Liver (tissue), 9 donors: ENCODE measurements around the gene POLR2L. TPM values are rescaled to one million over a fixed set of nuclear protein-coding genes. Genes with fewer than 3 reads are reported as not detected.

Source experiments
- DNase-seq: peaks from one replicate; pipeline ENCODE4 v3.0.0-alpha.2; 2017; ENCODE audit warnings: low spot score
- H3K27ac ChIP-seq, 2 donors: one replicate each; pipeline ENCODE4 v1.7.0; 2013; ENCODE audit warnings: inconsistent platforms in 2 of 2, low read length in 2 of 2, control low read depth in 1 of 2, low read depth in 1 of 2, mild to moderate bottlenecking in 1 of 2
- H3K27me3 ChIP-seq, 4 donors: one replicate each; pipeline versions ENCODE4 v1.6.1 to v1.7.0; 2013; ENCODE audit warnings: low read length in 3 of 4, inconsistent platforms in 1 of 4, mild to moderate bottlenecking in 1 of 4, moderate library complexity in 1 of 4; ENCODE audit not compliant: control insufficient read depth in 4 of 4, insufficient read depth in 4 of 4
- H3K36me3 ChIP-seq, 4 donors: one replicate each; pipeline versions ENCODE4 v1.6.1 to v1.7.0; 2013; ENCODE audit warnings: low read length in 3 of 4, mild to moderate bottlenecking in 3 of 4, low read depth in 1 of 4, moderate library complexity in 1 of 4; ENCODE audit not compliant: control insufficient read depth in 4 of 4, insufficient read depth in 3 of 4
- H3K4me1 ChIP-seq, 4 donors: one replicate each; pipeline versions ENCODE4 v1.6.1 to v1.7.0; 2013; ENCODE audit warnings: low read length in 3 of 4, mild to moderate bottlenecking in 3 of 4, moderate library complexity in 1 of 4; ENCODE audit not compliant: control insufficient read depth in 4 of 4, insufficient read depth in 4 of 4
- H3K4me3 ChIP-seq, 3 donors: one replicate each; pipeline versions ENCODE4 v1.6.1 to v1.7.0; 2013; ENCODE audit warnings: low read length in 3 of 3, control low read depth in 1 of 3, low read depth in 1 of 3, mild to moderate bottlenecking in 1 of 3
- H3K9ac ChIP-seq, 2 donors: one replicate each; pipeline ENCODE4 v1.7.0; 2013; ENCODE audit warnings: low read length in 2 of 2, mild to moderate bottlenecking in 2 of 2, moderate library complexity in 2 of 2, control low read depth in 1 of 2, low read depth in 1 of 2
- H3K9me3 ChIP-seq, 4 donors: one replicate each; pipeline versions ENCODE4 v1.6.1 to v1.7.0; 2013; ENCODE audit warnings: low read length in 3 of 4; ENCODE audit not compliant: control insufficient read depth in 4 of 4
- FOXA1 ChIP-seq: IDR thresholded peaks from 2 replicates; pipeline ENCODE4 v1.6.1; 2016; ENCODE audit warnings: antibody characterized with exemption
- FOXA2 ChIP-seq: IDR thresholded peaks from 2 replicates; pipeline ENCODE4 v1.6.1; 2016; ENCODE audit warnings: antibody characterized with exemption
- GABPA ChIP-seq, 2 donors: IDR thresholded peaks in 1 of 2; conservative IDR thresholded peaks in 1 of 2; 2 replicates each; pipeline ENCODE4 v1.6.1; 2016; ENCODE audit warnings: antibody characterized with exemption in 2 of 2, mild to moderate bottlenecking in 1 of 2, moderate library complexity in 1 of 2
- HNF4A ChIP-seq, 2 donors: conservative IDR thresholded peaks; 2 replicates each; pipeline ENCODE4 v1.6.1; 2016; ENCODE audit warnings: antibody characterized with exemption in 2 of 2, mild to moderate bottlenecking in 2 of 2
- JUND ChIP-seq, 2 donors: IDR thresholded peaks; 2 replicates each; pipeline ENCODE4 v1.6.1; 2016; ENCODE audit warnings: antibody characterized with exemption in 2 of 2
- RXRA ChIP-seq, 2 donors: IDR thresholded peaks; 2 replicates each; pipeline ENCODE4 v1.6.1; 2017 to 2018; ENCODE audit warnings: antibody characterized with exemption in 2 of 2, mild to moderate bottlenecking in 1 of 2
- SP1 ChIP-seq: IDR thresholded peaks from 2 replicates; pipeline ENCODE4 v1.6.1; 2018; ENCODE audit warnings: antibody characterized with exemption, mild to moderate bottlenecking
- TAF1 ChIP-seq: conservative IDR thresholded peaks from 2 replicates; pipeline ENCODE4 v1.6.1; 2016; ENCODE audit warnings: antibody characterized with exemption, mild to moderate bottlenecking
- YY1 ChIP-seq: IDR thresholded peaks from 2 replicates; pipeline ENCODE4 v1.6.1; 2016; ENCODE audit warnings: antibody characterized with exemption, mild to moderate bottlenecking
- WGBS: extraction: QIAGEN DNeasy Blood & Tissue Kit; methylation state at CpG from one replicate; pipeline ENCODE4 v1.1.7; 2013; 5-methylcytosine and 5-hydroxymethylcytosine counted together
- polyA plus RNA-seq, 2 donors: library from polyadenylated mRNA; stranded (reverse) in 1 of 2; unstranded in 1 of 2; fragments of 200-250 nt in 1 of 2; fragments of >200 nt in 1 of 2; fragmentation: Nextera tagmentation in 1 of 2; extraction: Ambion mirVana in 1 of 2; gene quantifications; one replicate each; pipeline versions ENCODE4 v1.2.1 to v1.2.3, GENCODE V29; 2013 to 2015
- total RNA-seq, 2 donors: library from RNA; depleted of rRNA; stranded (reverse); fragments of >200 nt; gene quantifications; one replicate each; pipeline ENCODE4 v1.2.3, GENCODE V29; 2014
- TF ChIP-seq, protein P1 (sequence below): IDR thresholded peaks from 2 replicates; pipeline ENCODE4 v1.6.1; 2016; ENCODE audit warnings: antibody characterized with exemption, mild to moderate bottlenecking
- TF ChIP-seq, protein P2 (sequence below): IDR thresholded peaks from 2 replicates; pipeline ENCODE4 v1.6.1; 2016; ENCODE audit warnings: antibody characterized with exemption
- TF ChIP-seq, protein P3 (sequence below): fragments of 150-350 bp; IDR thresholded peaks from 2 replicates; pipeline ENCODE4 v1.5.1; 2017; ENCODE audit warnings: improper control_type of control experiment, low read depth, low read length; ENCODE audit not compliant: missing input control
- TF ChIP-seq, protein P4 (sequence below): IDR thresholded peaks from 2 replicates; pipeline ENCODE4 v1.6.1; 2016; ENCODE audit warnings: antibody characterized with exemption
- donor health status: healthy.
- donor health status: healthy.
- donor health status: healthy.
- donor health status: healthy.
- donor health status: healthy.

Gene POLR2L
- total and polyA plus RNA-seq, 4 donors, result 28.1 to 230 (median 106) TPM

DNA sequence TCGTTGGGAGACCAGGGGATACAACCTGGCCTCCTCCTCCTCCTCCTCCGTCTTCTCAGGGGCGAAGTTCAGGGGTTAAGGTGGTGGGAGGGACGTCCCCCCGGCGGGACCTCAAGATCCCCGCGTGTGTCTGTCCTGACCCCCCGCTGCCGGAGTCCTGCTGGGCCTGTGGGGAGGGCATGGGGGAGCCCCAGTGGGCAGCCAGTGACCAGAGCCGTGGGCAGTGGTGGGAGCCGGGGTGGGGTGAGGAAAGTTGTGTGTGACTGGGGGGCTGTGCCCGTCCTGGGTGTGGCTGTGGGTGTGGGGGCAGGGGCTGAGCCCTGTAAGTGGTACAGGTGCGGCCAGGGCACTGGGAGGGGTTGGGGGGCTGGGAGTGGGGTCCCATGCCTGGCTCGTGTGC, 10.4 kb upstream of the POLR2L start:
- Histone ChIP-seq H3K27me3 (peaks cover 0 to 3% (median 0%) of the 10 kb centered on the region in 4 donors), H3K9me3 (no peaks in the 10 kb centered on the region), H3K27ac (no peak overlapping the region), H3K4me3 (no peak overlapping the region), H3K36me3 (no peaks in the 10 kb centered on the region), H3K4me1 (peaks cover 0 to 14% (median 5%) of the 10 kb centered on the region in 4 donors), H3K9ac (no peak overlapping the region)
- DNase-seq, result no peak
- 87% methylated on average over 15 of the region's 15 CpGs for WGBS
- TF ChIP-seq, protein P1, sequence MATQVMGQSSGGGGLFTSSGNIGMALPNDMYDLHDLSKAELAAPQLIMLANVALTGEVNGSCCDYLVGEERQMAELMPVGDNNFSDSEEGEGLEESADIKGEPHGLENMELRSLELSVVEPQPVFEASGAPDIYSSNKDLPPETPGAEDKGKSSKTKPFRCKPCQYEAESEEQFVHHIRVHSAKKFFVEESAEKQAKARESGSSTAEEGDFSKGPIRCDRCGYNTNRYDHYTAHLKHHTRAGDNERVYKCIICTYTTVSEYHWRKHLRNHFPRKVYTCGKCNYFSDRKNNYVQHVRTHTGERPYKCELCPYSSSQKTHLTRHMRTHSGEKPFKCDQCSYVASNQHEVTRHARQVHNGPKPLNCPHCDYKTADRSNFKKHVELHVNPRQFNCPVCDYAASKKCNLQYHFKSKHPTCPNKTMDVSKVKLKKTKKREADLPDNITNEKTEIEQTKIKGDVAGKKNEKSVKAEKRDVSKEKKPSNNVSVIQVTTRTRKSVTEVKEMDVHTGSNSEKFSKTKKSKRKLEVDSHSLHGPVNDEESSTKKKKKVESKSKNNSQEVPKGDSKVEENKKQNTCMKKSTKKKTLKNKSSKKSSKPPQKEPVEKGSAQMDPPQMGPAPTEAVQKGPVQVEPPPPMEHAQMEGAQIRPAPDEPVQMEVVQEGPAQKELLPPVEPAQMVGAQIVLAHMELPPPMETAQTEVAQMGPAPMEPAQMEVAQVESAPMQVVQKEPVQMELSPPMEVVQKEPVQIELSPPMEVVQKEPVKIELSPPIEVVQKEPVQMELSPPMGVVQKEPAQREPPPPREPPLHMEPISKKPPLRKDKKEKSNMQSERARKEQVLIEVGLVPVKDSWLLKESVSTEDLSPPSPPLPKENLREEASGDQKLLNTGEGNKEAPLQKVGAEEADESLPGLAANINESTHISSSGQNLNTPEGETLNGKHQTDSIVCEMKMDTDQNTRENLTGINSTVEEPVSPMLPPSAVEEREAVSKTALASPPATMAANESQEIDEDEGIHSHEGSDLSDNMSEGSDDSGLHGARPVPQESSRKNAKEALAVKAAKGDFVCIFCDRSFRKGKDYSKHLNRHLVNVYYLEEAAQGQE, result no peak
- TF ChIP-seq, protein P2, sequence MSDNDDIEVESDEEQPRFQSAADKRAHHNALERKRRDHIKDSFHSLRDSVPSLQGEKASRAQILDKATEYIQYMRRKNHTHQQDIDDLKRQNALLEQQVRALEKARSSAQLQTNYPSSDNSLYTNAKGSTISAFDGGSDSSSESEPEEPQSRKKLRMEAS, result no peak

- Histone ChIP-seq H3K27me3 (peaks cover 0 to 3% (median 0%) of the 10 kb centered on the region in 4 donors), H3K27ac (no peak overlapping the region), H3K9ac (no peak overlapping the region), H3K4me3 (no peak overlapping the region), H3K4me1 (peaks cover 0 to 17% (median 5%) of the 10 kb centered on the region in 4 donors), H3K9me3 (no peaks in the 10 kb centered on the region), H3K36me3 (no peaks in the 10 kb centered on the region)
- DNase-seq, result no peak
- TF ChIP-seq HNF4A (conservative IDR thresholded peaks at IDR 0.05) (no peak), FOXA1 (no peak)
- 80% methylated on average over 28 of the region's 28 CpGs for WGBS
Observed at GRCh38 chr11:850775-851763, 8.7 kb upstream of the POLR2L start.

DNA sequence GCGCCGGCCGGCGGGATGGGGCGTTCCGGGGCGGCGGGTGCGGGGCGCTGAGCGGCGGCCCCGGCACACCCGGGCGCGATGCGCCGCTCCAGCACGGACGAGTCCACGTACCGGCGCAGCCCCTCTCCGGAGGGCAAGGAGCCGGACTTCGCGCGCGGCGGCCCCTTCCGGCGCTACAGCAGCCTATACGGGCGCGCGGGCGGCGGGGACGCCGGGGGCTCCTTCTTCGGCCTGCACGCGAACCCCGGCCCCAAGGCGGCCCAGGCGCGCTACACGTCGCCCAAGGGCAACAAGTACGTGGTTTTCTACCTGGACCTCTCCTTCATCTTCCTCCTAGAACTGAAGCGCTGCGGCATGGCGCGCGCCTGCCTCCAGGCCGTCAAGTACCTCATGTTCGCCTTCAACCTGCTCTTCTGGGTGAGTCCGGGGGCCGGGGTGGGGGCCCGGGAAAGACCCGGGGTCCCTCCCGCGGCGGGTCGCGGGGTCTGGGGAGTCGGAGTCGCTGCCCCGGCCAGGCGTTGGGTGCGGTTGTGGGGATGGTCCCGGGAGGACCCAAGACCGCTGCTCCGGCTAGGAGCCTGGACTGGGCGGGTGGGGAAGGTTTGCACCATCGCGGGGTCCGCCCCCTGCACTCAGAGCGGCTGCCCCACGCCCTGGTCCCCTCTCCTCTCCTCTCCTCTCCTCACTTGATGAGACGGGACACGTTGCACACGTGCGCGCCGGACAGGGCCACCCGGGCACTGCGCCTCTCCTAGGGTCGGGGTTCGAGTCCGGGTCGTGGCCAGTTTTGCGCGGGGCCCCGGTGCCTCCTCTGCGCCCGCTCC, 7.8 kb upstream of the POLR2L start:
- peaks cover 0 to 3% (median 0%) of the 10 kb centered on the region in 4 donors for H3K27me3 ChIP-seq
- DNase-seq, result no peak
- WGBS, result 45% methylated on average over 97 of the region's 97 CpGs
- no peak overlapping the region for H3K9ac ChIP-seq
- peak overlapping the region in 1 of 3 donors; percentile 37 for H3K4me3 ChIP-seq
- no peak overlapping the region for H3K27ac ChIP-seq
- no peaks in the 10 kb centered on the region for H3K36me3 ChIP-seq
- H3K9me3 ChIP-seq, result no peaks in the 10 kb centered on the region
- peaks cover 0 to 24% (median 6%) of the 10 kb centered on the region in 4 donors for H3K4me1 ChIP-seq
- TF ChIP-seq, protein P2, result no peak
- TF ChIP-seq SP1, result no peak
- TF ChIP-seq FOXA2, result no peak
- no peak for TF ChIP-seq TAF1
- TF ChIP-seq, protein P3, sequence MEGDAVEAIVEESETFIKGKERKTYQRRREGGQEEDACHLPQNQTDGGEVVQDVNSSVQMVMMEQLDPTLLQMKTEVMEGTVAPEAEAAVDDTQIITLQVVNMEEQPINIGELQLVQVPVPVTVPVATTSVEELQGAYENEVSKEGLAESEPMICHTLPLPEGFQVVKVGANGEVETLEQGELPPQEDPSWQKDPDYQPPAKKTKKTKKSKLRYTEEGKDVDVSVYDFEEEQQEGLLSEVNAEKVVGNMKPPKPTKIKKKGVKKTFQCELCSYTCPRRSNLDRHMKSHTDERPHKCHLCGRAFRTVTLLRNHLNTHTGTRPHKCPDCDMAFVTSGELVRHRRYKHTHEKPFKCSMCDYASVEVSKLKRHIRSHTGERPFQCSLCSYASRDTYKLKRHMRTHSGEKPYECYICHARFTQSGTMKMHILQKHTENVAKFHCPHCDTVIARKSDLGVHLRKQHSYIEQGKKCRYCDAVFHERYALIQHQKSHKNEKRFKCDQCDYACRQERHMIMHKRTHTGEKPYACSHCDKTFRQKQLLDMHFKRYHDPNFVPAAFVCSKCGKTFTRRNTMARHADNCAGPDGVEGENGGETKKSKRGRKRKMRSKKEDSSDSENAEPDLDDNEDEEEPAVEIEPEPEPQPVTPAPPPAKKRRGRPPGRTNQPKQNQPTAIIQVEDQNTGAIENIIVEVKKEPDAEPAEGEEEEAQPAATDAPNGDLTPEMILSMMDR, result no peak
- TF ChIP-seq YY1, result no peak
- no peak for TF ChIP-seq RXRA (IDR thresholded peaks at IDR 0.05)
- TF ChIP-seq FOXA1, result no peak
- no peak for TF ChIP-seq GABPA (IDR thresholded peaks at IDR 0.05 in 1 of 2, conservative IDR thresholded peaks at IDR 0.05 in 1 of 2)
- TF ChIP-seq JUND (IDR thresholded peaks at IDR 0.05), result no peak
- TF ChIP-seq, protein P4, sequence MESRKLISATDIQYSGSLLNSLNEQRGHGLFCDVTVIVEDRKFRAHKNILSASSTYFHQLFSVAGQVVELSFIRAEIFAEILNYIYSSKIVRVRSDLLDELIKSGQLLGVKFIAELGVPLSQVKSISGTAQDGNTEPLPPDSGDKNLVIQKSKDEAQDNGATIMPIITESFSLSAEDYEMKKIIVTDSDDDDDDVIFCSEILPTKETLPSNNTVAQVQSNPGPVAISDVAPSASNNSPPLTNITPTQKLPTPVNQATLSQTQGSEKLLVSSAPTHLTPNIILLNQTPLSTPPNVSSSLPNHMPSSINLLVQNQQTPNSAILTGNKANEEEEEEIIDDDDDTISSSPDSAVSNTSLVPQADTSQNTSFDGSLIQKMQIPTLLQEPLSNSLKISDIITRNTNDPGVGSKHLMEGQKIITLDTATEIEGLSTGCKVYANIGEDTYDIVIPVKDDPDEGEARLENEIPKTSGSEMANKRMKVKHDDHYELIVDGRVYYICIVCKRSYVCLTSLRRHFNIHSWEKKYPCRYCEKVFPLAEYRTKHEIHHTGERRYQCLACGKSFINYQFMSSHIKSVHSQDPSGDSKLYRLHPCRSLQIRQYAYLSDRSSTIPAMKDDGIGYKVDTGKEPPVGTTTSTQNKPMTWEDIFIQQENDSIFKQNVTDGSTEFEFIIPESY, result no peak
